GOT3 (cell line): ENCODE data around the gene CNN3.

Experiments
- DNase-seq: peaks from one replicate; lab custom pipeline; 2025; ENCODE audit warnings: mixed read lengths; lab: John Stamatoyannopoulos, UW

The CNN3 gene

DNA sequence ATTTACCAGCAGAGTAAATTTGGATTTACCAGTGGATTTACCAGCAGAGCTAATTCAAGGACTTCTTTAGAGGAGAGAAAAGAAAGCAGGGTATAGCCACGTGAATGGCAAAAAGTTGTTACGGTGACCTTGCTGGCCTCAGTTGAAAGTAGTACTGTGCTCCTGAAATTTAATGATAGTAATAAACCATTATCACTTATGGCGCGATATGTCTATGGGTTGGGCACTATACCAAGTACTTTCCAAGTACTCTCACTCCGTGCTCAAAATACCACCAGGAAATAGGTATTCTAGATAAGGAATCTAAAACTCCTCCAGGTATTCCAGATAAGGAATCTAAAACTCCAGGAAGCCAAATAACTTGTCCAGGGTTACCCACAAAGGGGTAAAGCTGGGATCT is 70.9 kb downstream of the CNN3 start:
- no peak for DNase-seq

DNA sequence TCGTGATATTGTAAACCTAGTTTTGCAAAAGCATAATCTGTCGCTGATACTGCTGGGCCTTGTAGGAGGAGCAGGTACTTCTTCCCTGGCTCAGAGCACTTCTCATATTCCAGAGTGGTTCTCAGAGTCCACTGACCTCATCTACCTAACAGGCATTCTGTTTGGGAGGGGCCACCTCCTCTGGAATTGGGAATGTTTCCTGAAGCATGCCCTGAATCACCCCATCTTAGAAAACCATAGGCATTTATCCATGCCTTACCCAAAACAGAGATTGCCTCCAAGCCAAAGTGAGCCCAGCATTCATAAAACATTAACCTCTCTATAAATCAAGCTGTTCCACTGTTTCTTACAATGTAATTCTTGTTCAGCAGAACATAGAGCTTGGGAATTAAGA is 71.6 kb downstream of the CNN3 start:
- no peak for DNase-seq

DNA sequence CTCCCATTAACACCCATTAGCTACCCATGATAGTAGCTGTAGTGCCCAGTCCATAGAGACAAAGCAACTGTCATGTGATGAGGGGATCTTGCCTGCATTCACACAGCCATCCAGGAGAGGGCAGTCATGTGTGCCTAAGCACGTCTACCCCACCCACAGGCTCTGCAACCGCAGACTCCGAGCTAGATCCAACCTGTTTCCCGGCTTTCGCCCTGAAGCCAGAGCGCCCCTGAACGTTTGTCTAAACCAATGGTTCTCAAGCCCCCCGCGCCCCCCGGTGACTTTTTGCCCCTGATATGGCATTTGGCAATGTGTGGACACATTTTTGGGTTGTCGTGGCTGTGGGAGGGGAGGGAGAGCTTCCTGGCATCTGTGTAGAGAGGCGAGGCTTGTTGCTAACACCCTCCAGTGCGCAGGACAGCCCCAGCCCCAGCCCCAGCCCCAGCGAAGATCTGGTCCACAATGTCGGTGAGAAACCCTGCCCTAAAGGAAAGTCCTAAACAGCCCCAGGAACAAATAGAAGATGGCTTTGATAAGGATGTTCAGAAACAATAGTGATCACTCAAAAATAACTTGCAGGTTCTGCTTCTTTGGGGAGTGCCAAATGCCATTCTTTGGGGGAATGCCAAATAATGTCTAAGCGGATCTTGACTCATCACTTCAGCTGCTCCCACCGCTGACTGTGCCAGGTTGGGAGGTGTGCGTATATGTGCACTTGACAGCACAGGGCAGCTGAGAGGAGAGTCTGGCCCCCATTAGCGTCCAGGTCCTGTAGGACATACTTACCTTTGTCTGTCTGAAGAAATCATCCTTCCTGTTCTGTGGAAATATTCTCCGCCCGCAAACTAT is 72.2 kb downstream of the CNN3 start:
- DNase-seq = peak; percentile 8

DNA sequence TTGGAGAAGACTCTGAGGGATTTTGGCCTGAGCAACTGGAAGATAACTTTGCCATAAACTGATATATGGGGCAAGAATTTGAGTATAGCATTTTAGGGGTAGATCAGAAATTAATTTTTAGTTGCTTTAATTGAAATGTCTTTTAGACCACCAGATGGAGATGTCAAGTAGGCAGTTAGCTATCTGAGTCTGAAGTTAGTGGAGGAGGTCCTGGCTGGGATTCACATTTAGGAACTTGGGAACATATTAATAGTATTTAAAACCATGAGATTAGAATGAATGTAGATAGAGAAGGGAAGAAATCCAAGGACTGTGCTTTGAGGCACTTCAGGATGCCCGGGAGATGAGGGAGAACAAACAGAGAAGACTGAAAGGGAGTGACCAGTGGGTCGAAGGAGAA is 74.1 kb downstream of the CNN3 start:
- no peak for DNase-seq

DNA sequence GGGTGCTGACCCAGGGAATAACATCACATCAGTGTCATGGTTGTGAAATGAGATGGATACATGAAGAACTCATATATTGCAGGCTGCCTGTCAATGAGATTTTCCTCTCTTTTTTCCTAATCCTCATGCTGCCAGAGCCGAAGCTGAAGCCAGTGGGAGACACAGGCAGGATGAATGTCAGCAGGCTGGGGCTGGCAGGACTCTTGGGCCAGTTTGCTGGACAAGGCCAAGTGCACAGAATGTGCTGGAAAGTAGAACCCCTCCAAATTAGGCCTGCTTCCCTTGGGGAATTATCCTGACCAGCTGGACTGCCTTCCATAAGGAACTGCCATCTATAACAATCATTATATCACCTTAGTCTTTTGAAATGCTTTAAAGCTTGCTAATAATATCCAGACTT is 75.3 kb downstream of the CNN3 start:
- no peak for DNase-seq
